Progenitor cell of endocrine pancreas (in vitro differentiated cells): ENCODE data around the gene USP25. TPM values are rescaled to one million over a fixed set of nuclear protein-coding genes. Genes with fewer than 3 reads are reported as not detected.

Experiments used
- DNase-seq: peaks from one replicate; pipeline ENCODE4 v3.0.0; 2021; ENCODE audit warnings: low spot score; ENCODE audit not compliant: unreplicated experiment
- H3K27ac Mint-ChIP-seq: 2 replicates; pipeline ENCODE4 v1.8.0; 2021; ENCODE audit warnings: mild to moderate bottlenecking, moderate library complexity, mixed read lengths
- H3K27me3 Mint-ChIP-seq: 2 replicates; pipeline ENCODE4 v1.8.0; 2021; ENCODE audit warnings: mixed read lengths
- H3K36me3 Mint-ChIP-seq: 2 replicates; pipeline ENCODE4 v1.8.0; 2022; ENCODE audit warnings: mixed read lengths; ENCODE audit not compliant: insufficient read depth
- H3K4me1 Mint-ChIP-seq: 2 replicates; pipeline ENCODE4 v1.8.0; 2021; ENCODE audit warnings: low read depth, mixed read lengths
- H3K4me3 Mint-ChIP-seq: 2 replicates; pipeline ENCODE4 v1.8.0; 2021; ENCODE audit warnings: low read depth, mild to moderate bottlenecking, moderate library complexity, mixed read lengths
- H3K9me3 Mint-ChIP-seq: 2 replicates; pipeline ENCODE4 v1.8.0; 2021; ENCODE audit warnings: low read depth, mixed read lengths
- total RNA-seq: library from RNA; stranded (reverse); gene quantifications from 2 replicates; pipeline ENCODE4 v1.2.1, GENCODE V29; 2021
- TF ChIP-seq, protein P1 (sequence below): fragments of 200-600 bp; sonication (generic); IDR thresholded peaks from one replicate; pipeline ENCODE4 v1.5.0; 2021; ENCODE audit warnings: antibody characterized with exemption, mild to moderate bottlenecking; ENCODE audit not compliant: unreplicated experiment

The USP25 gene
- total RNA-seq, 1 donor from 2014 or later: 48.8 TPM

DNA sequence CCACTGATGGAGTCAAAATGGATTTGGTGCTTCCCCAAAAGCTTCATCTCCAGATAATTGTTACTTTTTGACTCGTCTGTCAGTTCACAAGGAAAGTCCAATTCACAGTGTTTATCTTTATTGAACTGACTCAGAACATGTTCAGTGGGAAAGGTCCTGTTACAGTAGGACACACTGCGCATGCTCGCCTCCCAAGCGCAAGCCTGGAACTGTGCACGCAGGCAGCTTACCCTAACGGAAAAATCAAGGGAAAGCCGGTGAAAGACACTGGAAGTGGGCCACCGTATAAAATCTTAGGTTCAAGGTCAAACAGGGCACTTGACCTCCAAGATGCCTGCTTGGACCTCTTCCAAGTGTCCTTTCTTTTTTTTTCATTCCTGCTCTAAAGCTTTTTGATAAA lies 174.6 kb downstream of the USP25 start:
- H3K4me3 Mint-ChIP-seq: no peak overlapping the region
- TF ChIP-seq, protein P1, sequence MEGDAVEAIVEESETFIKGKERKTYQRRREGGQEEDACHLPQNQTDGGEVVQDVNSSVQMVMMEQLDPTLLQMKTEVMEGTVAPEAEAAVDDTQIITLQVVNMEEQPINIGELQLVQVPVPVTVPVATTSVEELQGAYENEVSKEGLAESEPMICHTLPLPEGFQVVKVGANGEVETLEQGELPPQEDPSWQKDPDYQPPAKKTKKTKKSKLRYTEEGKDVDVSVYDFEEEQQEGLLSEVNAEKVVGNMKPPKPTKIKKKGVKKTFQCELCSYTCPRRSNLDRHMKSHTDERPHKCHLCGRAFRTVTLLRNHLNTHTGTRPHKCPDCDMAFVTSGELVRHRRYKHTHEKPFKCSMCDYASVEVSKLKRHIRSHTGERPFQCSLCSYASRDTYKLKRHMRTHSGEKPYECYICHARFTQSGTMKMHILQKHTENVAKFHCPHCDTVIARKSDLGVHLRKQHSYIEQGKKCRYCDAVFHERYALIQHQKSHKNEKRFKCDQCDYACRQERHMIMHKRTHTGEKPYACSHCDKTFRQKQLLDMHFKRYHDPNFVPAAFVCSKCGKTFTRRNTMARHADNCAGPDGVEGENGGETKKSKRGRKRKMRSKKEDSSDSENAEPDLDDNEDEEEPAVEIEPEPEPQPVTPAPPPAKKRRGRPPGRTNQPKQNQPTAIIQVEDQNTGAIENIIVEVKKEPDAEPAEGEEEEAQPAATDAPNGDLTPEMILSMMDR: no peak
- peaks cover 49% of the 10 kb centered on the region for H3K9me3 Mint-ChIP-seq
- no peak for DNase-seq
- H3K36me3 Mint-ChIP-seq: peaks cover 8% of the 10 kb centered on the region
- H3K4me1 Mint-ChIP-seq: no peaks in the 10 kb centered on the region
- no peaks in the 10 kb centered on the region for H3K27me3 Mint-ChIP-seq
- H3K27ac Mint-ChIP-seq: no peak overlapping the region

DNA sequence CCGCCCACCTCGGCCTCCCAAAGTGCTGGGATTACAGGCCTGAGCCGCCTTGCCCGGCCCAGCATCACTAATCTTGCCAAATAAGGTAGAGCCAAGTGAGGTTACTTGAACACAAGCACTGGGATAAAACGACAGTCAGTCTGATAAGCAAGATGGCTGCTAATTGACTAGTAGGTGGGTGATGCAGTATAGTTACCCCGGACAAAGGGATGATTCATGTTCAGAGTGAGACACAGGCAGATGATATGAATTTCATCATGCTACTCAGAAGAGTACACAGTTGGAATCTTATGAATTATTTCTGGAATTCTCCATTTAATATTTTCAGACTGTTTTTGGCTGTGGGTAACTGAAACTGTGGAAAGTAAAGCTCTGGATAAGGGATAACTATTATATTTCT lies 178.4 kb downstream of the USP25 start:
- peaks cover 18% of the 10 kb centered on the region for H3K9me3 Mint-ChIP-seq
- no peaks in the 10 kb centered on the region for H3K27me3 Mint-ChIP-seq
- no peak overlapping the region for H3K4me3 Mint-ChIP-seq
- H3K27ac Mint-ChIP-seq: no peak overlapping the region
- peaks cover 3% of the 10 kb centered on the region for H3K36me3 Mint-ChIP-seq
- H3K4me1 Mint-ChIP-seq: no peaks in the 10 kb centered on the region
- DNase-seq: no peak
- TF ChIP-seq, protein P1: no peak

DNA sequence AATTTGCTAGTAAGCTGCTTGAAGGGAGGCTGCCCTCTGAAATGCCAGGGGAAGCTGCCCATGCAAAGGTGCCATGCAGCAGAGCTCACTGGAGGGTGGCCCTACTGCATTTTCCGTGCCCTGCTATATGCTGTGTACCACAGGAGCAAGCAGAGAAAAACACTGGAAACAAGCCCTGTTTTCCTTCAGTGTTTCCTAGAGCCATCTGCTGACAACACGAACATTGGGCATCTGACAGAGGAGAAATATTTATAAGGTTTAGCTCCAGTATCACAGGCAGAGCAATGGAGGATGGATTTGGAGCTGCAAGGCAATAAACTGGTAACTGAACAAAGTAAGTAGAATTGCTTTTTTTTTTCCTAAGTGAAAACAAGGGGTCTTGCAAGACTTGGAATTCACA lies 198.4 kb downstream of the USP25 start:
- Mint-ChIP-seq H3K4me1 (peaks cover 14% of the 10 kb centered on the region), H3K36me3 (no peaks in the 10 kb centered on the region), H3K4me3 (no peak overlapping the region), H3K27ac (no peak overlapping the region), H3K9me3 (peaks cover 9% of the 10 kb centered on the region), H3K27me3 (no peaks in the 10 kb centered on the region)
- TF ChIP-seq, protein P1: no peak
- no peak for DNase-seq

DNA sequence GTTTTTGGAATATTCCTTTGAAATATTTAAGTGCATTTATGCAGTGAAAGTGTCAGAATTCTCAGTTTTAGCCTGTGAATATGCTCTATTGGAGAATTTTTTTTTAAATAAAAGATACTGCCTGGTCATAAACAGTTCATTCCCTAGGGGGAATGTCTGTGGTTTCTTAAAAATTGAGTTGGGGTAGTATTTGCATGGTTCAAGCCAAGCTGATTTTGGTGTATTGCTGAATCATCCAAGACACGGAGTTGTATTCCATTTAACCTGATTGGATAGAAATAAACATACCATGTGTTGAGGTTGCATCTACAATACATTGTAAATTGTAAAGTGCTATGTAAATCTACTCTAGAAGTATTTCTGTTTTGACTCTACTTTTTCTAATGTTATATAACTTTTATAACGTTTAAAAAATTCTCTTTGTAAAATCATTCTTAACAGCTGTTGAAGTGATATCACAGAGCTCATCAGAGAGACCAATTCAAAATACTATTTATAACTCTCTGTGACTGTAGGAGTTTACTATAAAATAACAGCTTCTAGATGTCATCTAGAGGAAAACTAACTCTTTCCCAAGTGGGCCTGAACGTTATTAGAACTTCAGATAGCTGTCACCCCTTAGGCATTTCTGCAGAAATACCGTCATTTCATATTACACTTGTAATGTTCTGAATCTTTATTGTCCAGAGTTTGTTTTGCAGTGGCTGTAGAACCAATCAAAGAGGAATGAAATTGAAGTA lies 199.1 kb downstream of the USP25 start:
- Mint-ChIP-seq H3K4me3 (no peak overlapping the region), H3K27ac (no peak overlapping the region), H3K36me3 (no peaks in the 10 kb centered on the region), H3K27me3 (no peaks in the 10 kb centered on the region), H3K4me1 (peaks cover 18% of the 10 kb centered on the region), H3K9me3 (peaks cover 9% of the 10 kb centered on the region)
- TF ChIP-seq, protein P1: no peak
- DNase-seq: no peak

DNA sequence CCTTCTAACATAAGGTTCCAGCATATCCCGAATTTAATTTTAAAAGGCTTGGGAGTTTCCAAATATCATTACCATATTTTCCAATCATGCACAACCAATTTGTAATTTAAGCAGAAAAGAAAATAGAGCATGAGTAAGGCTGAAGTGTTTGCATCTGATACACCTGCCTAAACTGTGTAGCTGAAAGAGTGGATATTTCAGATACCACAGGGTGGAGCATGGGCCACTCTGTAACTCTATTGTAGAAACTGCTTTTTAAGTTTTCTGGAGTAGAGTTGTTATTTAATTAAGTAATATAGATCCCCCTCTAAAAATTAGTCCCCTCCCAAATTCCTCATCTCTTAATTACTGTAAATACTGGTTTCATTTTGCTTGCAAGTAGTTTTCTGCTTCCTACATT lies 199.8 kb downstream of the USP25 start:
- Mint-ChIP-seq H3K9me3 (peaks cover 7% of the 10 kb centered on the region), H3K36me3 (no peaks in the 10 kb centered on the region), H3K27ac (no peak overlapping the region), H3K4me1 (peaks cover 18% of the 10 kb centered on the region), H3K27me3 (no peaks in the 10 kb centered on the region), H3K4me3 (no peak overlapping the region)
- DNase-seq: no peak
- TF ChIP-seq, protein P1: no peak
